OCI-LY3 (cell line): ENCODE results near the gene OR6S1.

Experiments
- CTCF ChIP-seq: fragments of 200-600, 300-600 bp; sonication (generic); IDR thresholded peaks from 2 replicates; pipeline ENCODE4 v1.5.1; 2014; ENCODE audit warnings: antibody characterized with exemption, low read length, low read depth
- EZH2phosphoT487 ChIP-seq: fragments of 200-600 bp; shearing (Covaris generic); IDR thresholded peaks from 2 replicates; pipeline ENCODE4 v1.6.1; 2018; ENCODE audit warnings: antibody characterized with exemption, mixed run types, low read depth

GRCh38 chr14:20601522-20601921, 40.0 kb downstream of the OR6S1 start:
- TF ChIP-seq CTCF (no peak), EZH2phosphoT487 (no peak)
